NOMO-1 treated with DMSO at 0.1 percent for 48 hours (cell line): Measurements from ENCODE around the gene EIPR1.
A peak's percentile ranks its signal among the peaks of the same experiment; 100 is the strongest.
"Not testable (repeated sequence)": the region's sequence is repeated elsewhere in the genome, so short reads cannot be mapped to it uniquely, and the experiment has no call there.

ENCODE experiments used
- DNase-seq: peaks from one replicate; lab custom pipeline; 2025; ENCODE audit not compliant: unreplicated experiment; lab: John Stamatoyannopoulos, UW

Gene EIPR1

GRCh38 chr2:3403587-3404334 is 26.1 kb upstream of the EIPR1 start:
- no peak for DNase-seq

- DNase-seq, result no peak
These were observed 22.2 kb upstream of the EIPR1 start for GRCh38 chr2:3399829-3400228.

GRCh38 chr2:3399381-3399780 is 21.8 kb upstream of the EIPR1 start:
- no peak for DNase-seq

GRCh38 chr2:3398857-3399256 is 21.2 kb upstream of the EIPR1 start:
- DNase-seq, result no peak

GRCh38 chr2:3396920-3397559 is 19.4 kb upstream of the EIPR1 start:
- DNase-seq, result no peak

- no peak for DNase-seq
These were observed 14.6 kb upstream of the EIPR1 start for GRCh38 chr2:3392216-3392615.

- DNase-seq, result no peak
These were observed 12.4 kb upstream of the EIPR1 start for GRCh38 chr2:3390041-3390440.

GRCh38 chr2:3389193-3389592 is 11.6 kb upstream of the EIPR1 start:
- no peak for DNase-seq

- no peak for DNase-seq
These were observed 10.8 kb upstream of the EIPR1 start for GRCh38 chr2:3388412-3388738.

- DNase-seq, result no peak
These were observed 10.2 kb upstream of the EIPR1 start for GRCh38 chr2:3387644-3388411.

GRCh38 chr2:3387011-3387410 is 9.4 kb upstream of the EIPR1 start:
- no peak for DNase-seq

- no peak for DNase-seq
These were observed 8.9 kb upstream of the EIPR1 start for GRCh38 chr2:3386448-3386958.

GRCh38 chr2:3379647-3380534 is 2.3 kb upstream of the EIPR1 start, which contains the start of gene TRAPPC12:
Gene TRAPPC12, plus strand, starts transcription at chr2:3379694. Its CDS starts 7,930 bp downstream, at chr2:3387624.
- DNase-seq, result peak; percentile 81

GRCh38 chr2:3379339-3379646 is 1.7 kb upstream of the EIPR1 start:
- DNase-seq, result no peak

- peak; percentile 66 for DNase-seq
These were observed 373 bp downstream of the EIPR1 start for GRCh38 chr2:3377279-3377611.

GRCh38 chr2:3376821-3377220 is 797 bp downstream of the EIPR1 start:
- no peak for DNase-seq

GRCh38 chr2:3369340-3370181 is 8.1 kb downstream of the EIPR1 start:
- not testable (repeated sequence) for DNase-seq

GRCh38 chr2:3368261-3368722 is 9.3 kb downstream of the EIPR1 start:
- no peak for DNase-seq

- no peak for DNase-seq
These were observed 12.4 kb downstream of the EIPR1 start for GRCh38 chr2:3365219-3365618.
